NT2/D1 (cell line): Measurements from ENCODE around the gene AGBL1.

ENCODE experiments used
- YY1 ChIP-seq: IDR thresholded peaks from 2 replicates; pipeline ENCODE4 v1.6.1; 2011; ENCODE audit not compliant: insufficient read length, insufficient read depth
- ZNF274 ChIP-seq: IDR thresholded peaks from 2 replicates; pipeline ENCODE4 v1.6.1; 2011; ENCODE audit warnings: mild to moderate bottlenecking, low read depth, low read length

- TF ChIP-seq YY1 (no peak), ZNF274 (no peak)
Measured at GRCh38 chr15:86842199-86842598, 762.5 kb downstream of the AGBL1 start.
